22Rv1 (cell line): ENCODE measurements around the gene GPC6.

Source experiments
- H3K27ac ChIP-seq: fragments of 450-650 bp; 2 replicates; pipeline ENCODE4 v1.5.1; 2017
- CTCF ChIP-seq: fragments of 450-650 bp; IDR thresholded peaks from 2 replicates; pipeline ENCODE4 v1.5.1; 2017; ENCODE audit warnings: mild to moderate bottlenecking
- ZFX ChIP-seq: fragments of 450-650 bp; IDR thresholded peaks from 2 replicates; pipeline ENCODE4 v1.6.1; 2017; ENCODE audit warnings: antibody characterized with exemption, borderline replicate concordance

The GPC6 gene

GRCh38 chr13:94359875-94360274 is 1133.3 kb downstream of the GPC6 start:
- TF ChIP-seq CTCF (no peak), ZFX (no peak)
- H3K27ac ChIP-seq = 0 out of 2 replicates have a peak overlapping the region, but pooled peaks have one; percentile 49

- peak overlapping the region; percentile 49 for H3K27ac ChIP-seq
- TF ChIP-seq CTCF = peak; percentile 78
- no peak for TF ChIP-seq ZFX
Measured at GRCh38 chr13:94362411-94362909, 1135.9 kb downstream of the GPC6 start.

GRCh38 chr13:94366677-94367076 is 1140.1 kb downstream of the GPC6 start:
- TF ChIP-seq ZFX (no peak), CTCF (no peak)

GRCh38 chr13:94369972-94370436 is 1143.4 kb downstream of the GPC6 start:
- TF ChIP-seq CTCF (no peak), ZFX (no peak)
- H3K27ac ChIP-seq = peak overlapping the region; percentile 76

More at GRCh38 chr13:94366677-94367076, 1140.1 kb downstream of the GPC6 start:
- peak overlapping the region; percentile 76; the same call in 1 of the 2 replicates for H3K27ac ChIP-seq

GRCh38 chr13:94371855-94372254 is 1145.2 kb downstream of the GPC6 start:
- no peak overlapping the region for H3K27ac ChIP-seq
- no peak for TF ChIP-seq ZFX
- no peak for TF ChIP-seq CTCF

GRCh38 chr13:94382517-94382916 is 1155.9 kb downstream of the GPC6 start:
- no peak for TF ChIP-seq CTCF
- TF ChIP-seq ZFX = no peak
- H3K27ac ChIP-seq = no peak overlapping the region

GRCh38 chr13:94382960-94383359 is 1156.4 kb downstream of the GPC6 start:
- TF ChIP-seq CTCF (no peak), ZFX (no peak)
- H3K27ac ChIP-seq = no peak overlapping the region
